H1 (cell line): ENCODE measurements around the gene CELF6. TPM values are rescaled to one million over a fixed set of nuclear protein-coding genes. Genes with fewer than 3 reads are reported as not detected.

ENCODE experiments used
- CTCF ChIA-PET: fragments of 300-600 bp; sonication (Branson Sonifier 250); formaldehyde crosslinking; loops from one replicate; lab custom pipeline; 2021; ENCODE audit not compliant: partially characterized antibody; lab: Charles Lee
- POLR2A ChIA-PET: fragments of 300-600 bp; sonication (Branson Sonifier 250); formaldehyde crosslinking; loops from one replicate; lab custom pipeline; 2021; ENCODE audit warnings: inconsistent platforms; ENCODE audit not compliant: partially characterized antibody; lab: Charles Lee
- DNase-seq, 2 experiments: peaks; one replicate each; pipeline versions ENCODE4 v3.0.0 to v3.0.0-alpha.2; 2010 to 2022; ENCODE audit warnings: low spot score in 2 of 2, low read depth in 1 of 2, mixed read lengths in 1 of 2
- FAIRE-seq: peaks from 2 replicates; lab custom pipeline; 2011; peaks lifted over from hg19 to GRCh38; lab: Jason Lieb, UNC
- H2AFZ ChIP-seq: 2 replicates; pipeline ENCODE4 v1.8.1; 2012; ENCODE audit warnings: low read length, inconsistent platforms
- H2AK5ac ChIP-seq: 2 replicates; pipeline ENCODE4 v1.6.1; 2013; ENCODE audit warnings: low read depth, low read length
- H2BK120ac ChIP-seq: replicated peaks from 2 replicates; pipeline ENCODE3; 2013; ENCODE audit warnings: low read depth, low read length, inconsistent platforms
- H2BK12ac ChIP-seq: 2 replicates; pipeline ENCODE4 v1.6.1; 2013; ENCODE audit warnings: low read depth, low read length
- H2BK15ac ChIP-seq: 2 replicates; pipeline ENCODE4 v1.6.1; 2013; ENCODE audit warnings: low read length
- H2BK20ac ChIP-seq: 2 replicates; pipeline ENCODE4 v1.6.1; 2013; ENCODE audit warnings: low read length
- H2BK5ac ChIP-seq: 2 replicates; pipeline ENCODE4 v1.6.1; 2013; ENCODE audit warnings: low read depth, low read length
- H3K14ac ChIP-seq: 2 replicates; pipeline ENCODE4 v1.6.1; 2013; ENCODE audit warnings: inconsistent platforms; ENCODE audit not compliant: insufficient read length
- H3K18ac ChIP-seq: 2 replicates; pipeline ENCODE4 v1.6.1; 2013; ENCODE audit warnings: low read length; ENCODE audit errors: extremely low read depth
- H3K23ac ChIP-seq: 2 replicates; pipeline ENCODE4 v1.6.1; 2013; ENCODE audit warnings: inconsistent platforms; ENCODE audit not compliant: insufficient read length
- H3K23me2 ChIP-seq: 2 replicates; pipeline ENCODE4 v1.6.1; 2013; ENCODE audit warnings: low read depth, low read length
- H3K27ac ChIP-seq: 2 replicates; pipeline ENCODE4 v1.6.1; 2011; ENCODE audit warnings: low read depth, low read length, inconsistent platforms
- H3K27me3 ChIP-seq, 4 experiments: replicated peaks in 1 of 4; 1 replicate in 1 of 4; 2 replicates in 3 of 4; pipeline versions ENCODE4 v1.6.1 to v1.8.1; 2011 to 2013; ENCODE audit warnings: low read length in 3 of 4, mild to moderate bottlenecking in 3 of 4, inconsistent platforms in 2 of 4, mixed read lengths in 2 of 4, moderate library complexity in 1 of 4; ENCODE audit not compliant: control insufficient read depth in 3 of 4, insufficient read depth in 3 of 4; ENCODE audit errors: extremely low read depth in 1 of 4
- H3K36me3 ChIP-seq, 4 experiments: 2 replicates each; pipeline versions ENCODE4 v1.6.1 to v1.8.1; 2011 to 2013; ENCODE audit warnings: mild to moderate bottlenecking in 4 of 4, low read length in 3 of 4, moderate library complexity in 2 of 4, control low read depth in 1 of 4, inconsistent platforms in 1 of 4; ENCODE audit not compliant: insufficient read depth in 4 of 4, control insufficient read depth in 2 of 4
- H3K4ac ChIP-seq: replicated peaks from 2 replicates; pipeline ENCODE3; 2013; ENCODE audit warnings: low read length, low read depth, mixed read lengths, inconsistent platforms; ENCODE audit not compliant: insufficient read length
- H3K4me1 ChIP-seq, 4 experiments: replicated peaks in 1 of 4; 1 replicate in 1 of 4; 2 replicates in 3 of 4; pipeline versions ENCODE4 v1.6.1 to v1.8.1; 2011 to 2013; ENCODE audit warnings: low read length in 3 of 4, inconsistent platforms in 2 of 4, mixed read lengths in 1 of 4; ENCODE audit not compliant: insufficient read depth in 4 of 4, control insufficient read depth in 3 of 4
- H3K4me2 ChIP-seq, 2 experiments: 2 replicates each; pipeline versions ENCODE4 v1.6.1 to v1.8.1; 2011 to 2013; ENCODE audit warnings: low read depth in 2 of 2, low read length in 2 of 2, control low read depth in 1 of 2, inconsistent platforms in 1 of 2, mild to moderate bottlenecking in 1 of 2; ENCODE audit not compliant: insufficient read depth in 1 of 2
- H3K4me3 ChIP-seq, 4 experiments: fragments of 200-600, 300-600 bp in 1 of 4; sonication (generic), shearing (Covaris generic), sonication (Bioruptor Twin) in 1 of 4; 2 replicates each; pipeline versions ENCODE4 v1.5.1 to v1.8.1; 2011 to 2016; ENCODE audit warnings: low read length in 4 of 4, low read depth in 3 of 4, control low read depth in 2 of 4, inconsistent platforms in 2 of 4, mild to moderate bottlenecking in 2 of 4, mixed read lengths in 1 of 4, moderate library complexity in 1 of 4; ENCODE audit not compliant: insufficient read depth in 2 of 4; ENCODE audit errors: extremely low read depth in 1 of 4
- H3K56ac ChIP-seq: replicated peaks from 2 replicates; pipeline ENCODE3; 2013; ENCODE audit warnings: low read depth, mild to moderate bottlenecking, mixed read lengths, low read length, inconsistent platforms; ENCODE audit not compliant: insufficient read length
- H3K79me1 ChIP-seq: 2 replicates; pipeline ENCODE4 v1.6.1; 2013; ENCODE audit warnings: low read depth, low read length, control low read depth
- H3K79me2 ChIP-seq, 2 experiments: 2 replicates each; pipeline versions ENCODE4 v1.6.1 to v1.8.1; 2012 to 2013; ENCODE audit warnings: low read length in 2 of 2, mild to moderate bottlenecking in 2 of 2, inconsistent platforms in 1 of 2; ENCODE audit not compliant: insufficient read depth in 2 of 2, control insufficient read depth in 1 of 2
- H3K9ac ChIP-seq, 4 experiments: replicated peaks in 1 of 4; 1 replicate in 1 of 4; 2 replicates in 3 of 4; pipeline versions ENCODE4 v1.6.1 to v1.8.1; 2011 to 2013; ENCODE audit warnings: low read depth in 3 of 4, low read length in 3 of 4, control low read depth in 2 of 4, mild to moderate bottlenecking in 2 of 4, moderate library complexity in 2 of 4, inconsistent platforms in 1 of 4; ENCODE audit errors: extremely low read depth in 1 of 4
- H3K9me3 ChIP-seq, 2 experiments: 2 replicates each; pipeline versions ENCODE4 v1.6.1 to v1.8.1; 2012 to 2013; ENCODE audit warnings: mild to moderate bottlenecking in 2 of 2, moderate library complexity in 2 of 2, control low read depth in 1 of 2, inconsistent platforms in 1 of 2, low read depth in 1 of 2, low read length in 1 of 2, mixed read lengths in 1 of 2; ENCODE audit not compliant: insufficient read depth in 2 of 2
- H4K20me1 ChIP-seq, 2 experiments: replicated peaks in 1 of 2; 2 replicates each; pipeline versions ENCODE3 to v1.8.1; 2011 to 2013; ENCODE audit warnings: inconsistent platforms in 2 of 2, low read length in 2 of 2, mild to moderate bottlenecking in 1 of 2; ENCODE audit not compliant: insufficient read depth in 2 of 2, control insufficient read depth in 1 of 2
- H4K5ac ChIP-seq: 2 replicates; pipeline ENCODE4 v1.6.1; 2013; ENCODE audit warnings: low read length, low read depth, mixed read lengths, inconsistent platforms; ENCODE audit not compliant: insufficient read length
- H4K8ac ChIP-seq: 2 replicates; pipeline ENCODE4 v1.8.0; 2013; ENCODE audit warnings: mild to moderate bottlenecking, moderate library complexity, low read length, inconsistent platforms; ENCODE audit not compliant: insufficient read depth; ENCODE audit errors: extremely low read depth
- H4K91ac ChIP-seq: replicated peaks from 2 replicates; pipeline ENCODE3; 2013; ENCODE audit warnings: low read length, mixed read lengths, inconsistent platforms; ENCODE audit not compliant: insufficient read length
- BRCA1 ChIP-seq: IDR thresholded peaks from 2 replicates; pipeline ENCODE4 v1.6.1; 2012; ENCODE audit warnings: low read depth, low read length, improper control_type of control experiment
- CBX5 ChIP-seq: fragments of 300-800, 300-1000 bp; sonication (generic); IDR thresholded peaks from 2 replicates; pipeline ENCODE4 v1.7.1; 2016; ENCODE audit warnings: antibody characterized with exemption, low read length, low read depth
- FOSL1 ChIP-seq: IDR thresholded peaks from 2 replicates; pipeline ENCODE4 v1.6.1; 2011; ENCODE audit warnings: mild to moderate bottlenecking, low read depth, low read length, moderate library complexity; ENCODE audit not compliant: insufficient read depth
- JUND ChIP-seq: IDR thresholded peaks from 2 replicates; pipeline ENCODE4 v1.6.1; 2011; ENCODE audit warnings: mild to moderate bottlenecking, improper control_type of control experiment, low read length
- WGBS, 2 experiments: shearing (Covaris generic) in 1 of 2; methylation state at CpG; one replicate each; pipeline versions ENCODE4 v1.1.6 to v1.1.7; 2013 to 2015; ENCODE audit warnings: low lambda C conversion rate in 2 of 2, mixed read lengths in 2 of 2, inconsistent platforms in 1 of 2, low coverage in 1 of 2, missing lambda C conversion rate in 1 of 2; ENCODE audit not compliant: insufficient replicate concordance in 2 of 2, insufficient coverage in 1 of 2, insufficient read length in 1 of 2; ENCODE audit errors: extremely low coverage in 1 of 2, missing lambda C conversion rate in 1 of 2; 5-methylcytosine and 5-hydroxymethylcytosine counted together
- polyA plus RNA-seq, 7 experiments: library from polyadenylated mRNA; depleted of rRNA in 3 of 7; stranded (reverse) in 5 of 7; unstranded in 2 of 7; fragments of >200 nt in 5 of 7; fragments of 200-250 nt in 2 of 7; gene quantifications; 1 replicate in 5 of 7; 2 replicates in 1 of 7; 4 replicates in 1 of 7; pipeline versions ENCODE4 v1.2.1 to v1.2.3, GENCODE V29; 2011 to 2013; ENCODE audit warnings: missing spikeins in 2 of 7, mixed read lengths in 2 of 7
- total RNA-seq: library from RNA; stranded (reverse); fragmentation: NEBNext Ultra II Directional; extraction: Animal tissue kit (Norgen Biotek cat#: 25700); gene quantifications from 2 replicates; pipeline ENCODE4 v1.2.1, GENCODE V29; 2021

CELF6 gene
- total and polyA plus RNA-seq, 2 of the 8 experiments (the other 6 are each of a cell fraction or from before 2014, with no cell fraction given): 0.09 to 0.19 TPM

- Histone ChIP-seq H3K27ac (no peak overlapping the region), H2AFZ (no peak overlapping the region), H4K8ac (no peak overlapping the region), H3K79me1 (no peaks in the 10 kb centered on the region), H2BK120ac (no peak overlapping the region), H3K4me3 (no peak overlapping the region), H3K14ac (no peak overlapping the region), H3K4ac (no peak overlapping the region), H2AK5ac (no peak overlapping the region), H3K23me2 (no peaks in the 10 kb centered on the region), H3K56ac (no peak overlapping the region), H3K9me3 (no peaks in the 10 kb centered on the region), H3K9ac (no peak overlapping the region), H3K36me3 (no peaks in the 10 kb centered on the region), H2BK5ac (no peak overlapping the region), H3K27me3 (peaks cover 0 to 1% (median 0%) of the 10 kb centered on the region in 4 experiments; a peak in 3 of 7 replicates), H2BK15ac (no peak overlapping the region), H4K91ac (no peak overlapping the region), H2BK12ac (no peak overlapping the region), H4K20me1 (peaks cover 0 to 4% of the 10 kb centered on the region in 2 experiments), H2BK20ac (no peak overlapping the region), H3K79me2 (no peaks in the 10 kb centered on the region), H4K5ac (no peak overlapping the region), H3K4me2 (no peak overlapping the region), H3K18ac (no peak overlapping the region), H3K23ac (no peak overlapping the region), H3K4me1 (no peaks in the 10 kb centered on the region)
- ChIA-PET POLR2A (no interaction called here), CTCF (interaction anchor here (0.6 to 1.5 kb wide), 2 partner anchors 38 to 85 kb away, joined by 3 to 6 read pairs; no protein-coding TSS in a partner anchor)
- TF ChIP-seq BRCA1 (no peak), FOSL1 (no peak), CBX5 (no peak), JUND (no peak)
- no peak for DNase-seq
- no peak for FAIRE-seq
- WGBS, 2 experiments: 69% methylated on average over 1 of the region's 1 CpG; no CpG with 5 or more reads in 1 of the 2 experiments
These were observed 17.0 kb downstream of the CELF6 start for GRCh38 chr15:72302955-72303354.
